Transverse colon (tissue), 4 donors: ENCODE measurements around the gene GIPC1. TPM values are rescaled to one million over a fixed set of nuclear protein-coding genes. Genes with fewer than 3 reads are reported as not detected.

Experiments
- DNase-seq: peaks from one replicate; pipeline ENCODE4 v3.0.0-alpha.2; 2019
- H3K27ac ChIP-seq, 4 donors: fragments of 200-600 bp; sonication (generic); 2 replicates each; pipeline ENCODE4 v1.5.1; 2016 to 2018; ENCODE audit warnings: inconsistent platforms in 4 of 4
- H3K27me3 ChIP-seq: fragments of 200-600 bp; sonication (generic); 2 replicates; pipeline ENCODE4 v1.5.1; 2017; ENCODE audit warnings: inconsistent platforms
- H3K36me3 ChIP-seq, 4 donors: fragments of 200-600 bp; sonication (generic); 2 replicates each; pipeline ENCODE4 v1.5.1; 2017 to 2019; ENCODE audit warnings: inconsistent platforms in 4 of 4
- H3K4me1 ChIP-seq, 4 donors: fragments of 200-600 bp; sonication (generic); 2 replicates each; pipeline ENCODE4 v1.5.1; 2017 to 2020; ENCODE audit warnings: inconsistent platforms in 4 of 4
- H3K4me3 ChIP-seq, 4 donors: fragments of 200-600 bp; sonication (generic); 1 replicate in 1 of 4; 2 replicates in 3 of 4; pipeline versions ENCODE4 v1.5.1 to v1.6.1; 2017 to 2019; ENCODE audit warnings: inconsistent platforms in 4 of 4
- H3K9me3 ChIP-seq, 2 donors: fragments of 200-600 bp; sonication (generic); 2 replicates each; pipeline ENCODE4 v1.5.1; 2017 to 2019; ENCODE audit warnings: inconsistent platforms in 2 of 2
- CTCF ChIP-seq, 5 experiments: fragments of 200-600 bp in 3 of 5; fragments of 450-650 bp in 2 of 5; sonication (generic) in 3 of 5; IDR thresholded peaks; 1 replicate in 2 of 5; 2 replicates in 3 of 5; pipeline ENCODE4 v1.5.1; 2016 to 2017; ENCODE audit warnings: antibody characterized with exemption in 5 of 5, inconsistent platforms in 3 of 5, mild to moderate bottlenecking in 2 of 5, moderate library complexity in 1 of 5
- EP300 ChIP-seq: sonication (generic); formaldehyde crosslinking; IDR thresholded peaks from one replicate; pipeline ENCODE4 v1.6.1; 2017; ENCODE audit warnings: antibody characterized with exemption, low read depth
- POLR2A ChIP-seq: fragments of 450-650 bp; IDR thresholded peaks from one replicate; pipeline ENCODE4 v1.6.1; 2016; ENCODE audit warnings: antibody characterized with exemption, mild to moderate bottlenecking, moderate library complexity
- POLR2AphosphoS5 ChIP-seq, 3 donors: sonication (generic); formaldehyde crosslinking; IDR thresholded peaks; one replicate each; pipeline ENCODE4 v1.6.1; 2016; ENCODE audit warnings: antibody characterized with exemption in 3 of 3
- WGBS, 2 donors: methylation state at CpG; one replicate each; pipeline ENCODE4 v1.1.5; 2018; ENCODE audit warnings: low coverage in 1 of 2; 5-methylcytosine and 5-hydroxymethylcytosine counted together
- in situ Hi-C, 4 donors: fragments of 200-750 bp; cut with MboI; loops; one replicate each; pipeline versions ENCODE4 v1.15.0 to v1.15.1; 2017; ENCODE audit warnings: low sequenced_read_pairs in 3 of 4, low pct_ligation_motif_present in 1 of 4, low pct_unique_long_range_greater_than_20kb in 1 of 4
- intact Hi-C: fragments of 100-400 bp; cut with DNase I; formaldehyde crosslinking; loops from one replicate; pipeline ENCODE4 v1.15.1; 2023; ENCODE audit warnings: low total_unique reads
- total RNA-seq, 4 donors: library from RNA; depleted of rRNA; stranded (reverse); fragments of >200 nt; gene quantifications; one replicate each; pipeline ENCODE4 v1.1.0, GENCODE V29; 2016

GIPC1 gene
- total RNA-seq, 4 donors from 2014 or later: 295 to 569 (median 362) TPM

DNA sequence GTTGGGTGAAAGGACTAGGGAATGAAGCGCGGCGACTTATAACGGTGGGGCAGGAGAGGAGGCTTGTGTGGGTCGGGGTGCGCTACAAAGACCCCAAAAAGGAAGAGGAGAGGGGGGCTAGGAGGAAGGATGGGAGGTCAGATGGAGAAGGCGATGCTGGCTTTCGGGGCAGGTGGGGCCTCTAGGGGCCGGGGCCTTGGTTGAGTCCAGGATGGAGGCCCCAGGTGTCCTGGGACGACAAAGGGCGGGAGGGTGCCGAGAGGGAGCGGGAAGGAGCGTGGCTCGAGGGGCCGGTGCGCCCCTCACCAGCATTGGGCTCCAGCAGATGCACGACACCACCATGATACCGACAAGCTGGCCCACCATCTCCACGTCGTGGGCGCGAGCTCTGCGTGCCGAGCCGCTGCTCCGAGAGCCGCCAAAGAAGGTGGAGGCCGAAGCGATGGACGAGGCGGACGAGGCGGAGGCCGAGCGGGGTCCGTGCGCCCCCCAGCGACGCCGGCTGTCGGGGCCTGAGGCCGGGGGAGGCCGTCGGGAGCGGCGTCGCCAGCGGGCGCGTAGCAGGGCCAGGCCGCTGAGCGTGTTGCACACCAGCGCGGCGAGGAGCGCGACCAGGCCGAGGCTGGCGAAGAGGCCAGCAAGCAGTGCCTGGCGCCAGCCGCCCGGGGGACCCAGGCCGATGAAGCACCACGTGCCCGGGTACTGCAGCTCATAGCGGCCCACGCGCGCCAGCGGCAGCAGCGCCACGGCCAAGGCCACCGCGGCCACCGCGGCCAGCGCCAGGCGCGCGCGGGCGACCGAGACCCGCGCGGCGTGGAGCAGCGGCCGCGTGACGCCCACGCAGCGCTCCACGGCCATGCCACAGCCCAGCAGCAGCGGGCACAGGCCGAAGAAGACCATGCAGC is 22.6 kb downstream of the GIPC1 start:
- Histone ChIP-seq H3K4me1 (peaks cover 19 to 43% (median 37%) of the 10 kb centered on the region in 4 donors), H3K9me3 (no peaks in the 10 kb centered on the region), H3K4me3 (peak overlapping the region in 1 of 4 donors; percentile 24), H3K36me3 (peaks cover 0 to 6% (median 0%) of the 10 kb centered on the region in 4 donors), H3K27ac (no peak overlapping the region), H3K27me3 (peaks cover 34% of the 10 kb centered on the region)
- 33 to 60% methylated on average over 1 to 57 of the region's 97 CpGs for WGBS, 2 donors
- intact Hi-C loops (loop anchor here (10.0 kb wide), 1 partner anchor 329 kb away; no protein-coding TSS in a partner anchor), in situ Hi-C loops (loop anchor here in 1 of 4 donors (25.0 kb wide), 1 partner anchor 286 kb away; no protein-coding TSS in a partner anchor)
- no peak for TF ChIP-seq CTCF (IDR thresholded peaks at IDR 0.05)
- TF ChIP-seq EP300: no peak
- no peak for TF ChIP-seq POLR2AphosphoS5 (IDR thresholded peaks at IDR 0.05)
- DNase-seq: no peak

GRCh38 chr19:14472202-14472938 is 23.6 kb downstream of the GIPC1 start:
- Histone ChIP-seq H3K4me1 (peaks cover 19 to 38% (median 34%) of the 10 kb centered on the region in 4 donors), H3K36me3 (no peaks in the 10 kb centered on the region), H3K4me3 (peak overlapping the region in 2 of 4 donors; percentile 25 to 38), H3K27me3 (peaks cover 34% of the 10 kb centered on the region), H3K27ac (no peak overlapping the region), H3K9me3 (no peaks in the 10 kb centered on the region)
- TF ChIP-seq POLR2AphosphoS5 (IDR thresholded peaks at IDR 0.05) (peak in 1 of 3 donors; percentile 15), CTCF (IDR thresholded peaks at IDR 0.05) (peak; percentile 96 to 100 (median 99)), POLR2A (no peak)
- 7% methylated on average over 32 of the region's 66 CpGs; no CpG with 5 or more reads in 1 of the 2 donors for WGBS, 2 donors
- intact Hi-C loops: loop anchor here (10.0 kb wide), 1 partner anchor 328 kb away; no protein-coding TSS in a partner anchor
- in situ Hi-C loops: loop anchor here in 1 of 4 donors (25.0 kb wide), 1 partner anchor 285 kb away; no protein-coding TSS in a partner anchor
- DNase-seq: peak; percentile 76

DNA sequence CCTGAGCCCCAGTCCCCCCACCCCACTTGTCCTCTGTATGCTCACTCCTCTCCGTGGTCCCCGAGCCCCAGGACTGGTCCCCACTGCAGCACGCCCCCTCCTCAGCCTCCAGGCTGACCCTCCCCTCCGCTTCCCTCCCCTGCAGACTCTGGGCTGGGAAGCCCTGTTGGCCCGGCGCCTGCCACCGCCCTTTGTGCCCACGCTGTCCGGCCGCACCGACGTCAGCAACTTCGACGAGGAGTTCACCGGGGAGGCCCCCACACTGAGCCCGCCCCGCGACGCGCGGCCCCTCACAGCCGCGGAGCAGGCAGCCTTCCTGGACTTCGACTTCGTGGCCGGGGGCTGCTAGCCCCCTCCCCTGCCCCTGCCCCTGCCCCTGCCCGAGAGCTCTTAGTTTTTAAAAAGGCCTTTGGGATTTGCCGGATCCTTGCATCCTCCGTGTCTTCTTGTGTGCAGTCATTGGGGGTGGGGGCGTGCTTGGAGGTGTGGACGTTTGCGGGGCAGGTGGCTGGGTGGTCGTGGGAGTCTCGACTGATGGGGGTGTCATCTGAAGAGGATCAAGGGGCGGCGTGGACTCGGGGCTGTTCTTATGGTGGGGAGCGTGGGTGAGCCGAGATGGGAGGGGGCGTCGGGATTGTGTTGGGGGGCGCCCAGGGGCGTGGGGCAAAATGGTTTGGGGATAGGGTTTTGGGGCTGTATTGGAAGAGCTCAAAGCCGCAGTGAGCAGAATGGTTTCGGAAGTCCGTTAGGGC is 24.3 kb downstream of the GIPC1 start:
- H3K4me1 ChIP-seq: peaks cover 19 to 38% (median 31%) of the 10 kb centered on the region in 4 donors
- peak overlapping the region in 2 of 4 donors; percentile 25 to 38 for H3K4me3 ChIP-seq
- peaks cover 34% of the 10 kb centered on the region for H3K27me3 ChIP-seq
- no peak overlapping the region for H3K27ac ChIP-seq
- in situ Hi-C loops (loop anchor here in 1 of 4 donors (25.0 kb wide), 1 partner anchor 284 kb away; no protein-coding TSS in a partner anchor), intact Hi-C loops (loop anchor here (10.0 kb wide), 1 partner anchor 327 kb away; no protein-coding TSS in a partner anchor)
- no peaks in the 10 kb centered on the region for H3K9me3 ChIP-seq
- no peaks in the 10 kb centered on the region for H3K36me3 ChIP-seq
- WGBS, 2 donors: 70 to 82% methylated on average over 24 to 45 of the region's 46 CpGs
- DNase-seq: no peak
- TF ChIP-seq CTCF (IDR thresholded peaks at IDR 0.05): no peak
- no peak for TF ChIP-seq POLR2A
- TF ChIP-seq EP300: no peak
- no peak for TF ChIP-seq POLR2AphosphoS5 (IDR thresholded peaks at IDR 0.05)
